Esophagus muscularis mucosa (tissue), 4 donors: ENCODE data around the gene XYLT1. TPM values are rescaled to one million over a fixed set of nuclear protein-coding genes. Genes with fewer than 3 reads are reported as not detected.

Source experiments
- DNase-seq: peaks from one replicate; pipeline ENCODE4 v3.0.0-alpha.2; 2017; ENCODE audit errors: extremely low spot score
- H3K27ac ChIP-seq, 4 donors: fragments of 200-600 bp; sonication (generic); replicated peaks in 1 of 4; 1 replicate in 3 of 4; 2 replicates in 1 of 4; pipeline ENCODE4 v1.5.1; 2016 to 2019; ENCODE audit warnings: mild to moderate bottlenecking in 1 of 4
- H3K27me3 ChIP-seq, 4 donors: fragments of 200-600 bp; sonication (generic); one replicate each; pipeline versions ENCODE4 v1.5.1 to v1.6.0; 2016 to 2019
- H3K36me3 ChIP-seq, 4 donors: fragments of 200-600 bp; sonication (generic); one replicate each; pipeline ENCODE4 v1.5.1; 2016 to 2019
- H3K4me1 ChIP-seq, 4 donors: fragments of 200-600 bp; sonication (generic); one replicate each; pipeline ENCODE4 v1.5.1; 2016 to 2019
- H3K4me3 ChIP-seq, 4 donors: fragments of 200-600 bp; sonication (generic); 1 replicate in 2 of 4; 2 replicates in 2 of 4; pipeline ENCODE4 v1.5.1; 2016 to 2019; ENCODE audit warnings: mild to moderate bottlenecking in 4 of 4, moderate library complexity in 1 of 4
- H3K9me3 ChIP-seq, 4 donors: fragments of 200-600 bp; sonication (generic); 1 replicate in 3 of 4; 2 replicates in 1 of 4; pipeline ENCODE4 v1.5.1; 2016 to 2019
- CTCF ChIP-seq, 3 experiments: fragments of 200-600 bp in 2 of 3; fragments of 450-650 bp in 1 of 3; sonication (generic) in 2 of 3; IDR thresholded peaks; one replicate each; pipeline ENCODE4 v1.5.1; 2017 to 2019; ENCODE audit warnings: antibody characterized with exemption in 3 of 3, mild to moderate bottlenecking in 2 of 3, moderate library complexity in 1 of 3
- EP300 ChIP-seq: sonication (generic); formaldehyde crosslinking; IDR thresholded peaks from one replicate; pipeline ENCODE4 v1.6.1; 2017; ENCODE audit warnings: antibody characterized with exemption
- POLR2A ChIP-seq: fragments of 450-650 bp; IDR thresholded peaks from one replicate; pipeline ENCODE4 v1.6.1; 2017; ENCODE audit warnings: antibody characterized with exemption, moderate library complexity, mild to moderate bottlenecking, low read depth
- POLR2AphosphoS5 ChIP-seq, 2 donors: sonication (generic); formaldehyde crosslinking; IDR thresholded peaks; one replicate each; pipeline ENCODE4 v1.6.1; 2017; ENCODE audit warnings: antibody characterized with exemption in 2 of 2
- WGBS: methylation state at CpG from one replicate; pipeline ENCODE4 v1.1.5; 2018; 5-methylcytosine and 5-hydroxymethylcytosine counted together
- intact Hi-C: fragments of 100-400 bp; cut with DNase I; formaldehyde crosslinking; loops from one replicate; pipeline ENCODE4 v1.15.1; 2023
- total RNA-seq, 4 donors: library from RNA; depleted of rRNA; stranded (reverse); fragments of >200 nt; gene quantifications; one replicate each; pipeline versions ENCODE4 v1.1.0 to v1.2.1, GENCODE V29; 2016

XYLT1 gene
- total RNA-seq, 4 donors from 2014 or later: 25.2 to 57.1 (median 33.5) TPM

GRCh38 chr16:17229131-17229530 is 241.6 kb downstream of the XYLT1 start:
- H3K4me1 ChIP-seq: peaks cover 13 to 32% (median 25%) of the 10 kb centered on the region in 4 donors

GRCh38 chr16:17228708-17229055 is 242.1 kb downstream of the XYLT1 start:
- Histone ChIP-seq H3K36me3 (peaks cover 0 to 3% (median 0%) of the 10 kb centered on the region in 4 donors), H3K4me3 (no peak overlapping the region), H3K4me1 (peaks cover 13 to 36% (median 29%) of the 10 kb centered on the region in 4 donors), H3K27me3 (no peaks in the 10 kb centered on the region), H3K27ac (no peak overlapping the region), H3K9me3 (no peaks in the 10 kb centered on the region)
- no peak for DNase-seq
- no peak for TF ChIP-seq EP300
- no peak for TF ChIP-seq POLR2AphosphoS5 (IDR thresholded peaks at IDR 0.05)
- TF ChIP-seq CTCF (IDR thresholded peaks at IDR 0.05): no peak
- no peak for TF ChIP-seq POLR2A
- WGBS: 100% methylated on average over 1 of the region's 1 CpG
- intact Hi-C loops: no loop called here

More at GRCh38 chr16:17229131-17229530, 241.6 kb downstream of the XYLT1 start:
- Histone ChIP-seq H3K36me3 (peaks cover 0 to 3% (median 0%) of the 10 kb centered on the region in 4 donors), H3K9me3 (no peaks in the 10 kb centered on the region), H3K27me3 (no peaks in the 10 kb centered on the region), H3K4me3 (no peak overlapping the region), H3K27ac (no peak overlapping the region)
- intact Hi-C loops: no loop called here
- no peak for TF ChIP-seq EP300
- TF ChIP-seq POLR2AphosphoS5 (IDR thresholded peaks at IDR 0.05): no peak
- TF ChIP-seq CTCF (IDR thresholded peaks at IDR 0.05): no peak
- TF ChIP-seq POLR2A: no peak
- 91% methylated on average over 6 of the region's 6 CpGs for WGBS
- no peak for DNase-seq

GRCh38 chr16:17228048-17228707 is 242.6 kb downstream of the XYLT1 start:
- Histone ChIP-seq H3K27ac (no peak overlapping the region), H3K27me3 (no peaks in the 10 kb centered on the region), H3K9me3 (peaks cover 0 to 4% (median 0%) of the 10 kb centered on the region in 4 donors), H3K4me3 (no peak overlapping the region), H3K36me3 (peaks cover 0 to 3% (median 0%) of the 10 kb centered on the region in 4 donors), H3K4me1 (peaks cover 16 to 41% (median 34%) of the 10 kb centered on the region in 4 donors)
- 95% methylated on average over 7 of the region's 7 CpGs for WGBS
- TF ChIP-seq CTCF (IDR thresholded peaks at IDR 0.05) (no peak), POLR2A (no peak), POLR2AphosphoS5 (IDR thresholded peaks at IDR 0.05) (no peak), EP300 (no peak)
- DNase-seq: no peak
- intact Hi-C loops: no loop called here

- DNase-seq: no peak
- Histone ChIP-seq H3K9me3 (peaks cover 0 to 4% (median 0%) of the 10 kb centered on the region in 4 donors), H3K27me3 (no peaks in the 10 kb centered on the region), H3K27ac (peak overlapping the region in 1 of 4 donors; percentile 73), H3K4me3 (no peak overlapping the region), H3K4me1 (peaks cover 20 to 50% (median 43%) of the 10 kb centered on the region in 4 donors), H3K36me3 (no peaks in the 10 kb centered on the region)
- no peak for TF ChIP-seq CTCF (IDR thresholded peaks at IDR 0.05)
- TF ChIP-seq EP300: no peak
- no peak for TF ChIP-seq POLR2AphosphoS5 (IDR thresholded peaks at IDR 0.05)
- TF ChIP-seq POLR2A: no peak
- WGBS: 89% methylated on average over 2 of the region's 2 CpGs
- intact Hi-C loops: no loop called here
Observed at GRCh38 chr16:17227278-17227677, 243.5 kb downstream of the XYLT1 start.

- intact Hi-C loops: no loop called here
- peaks cover 20 to 53% (median 45%) of the 10 kb centered on the region in 4 donors for H3K4me1 ChIP-seq
- peak overlapping the region; percentile 57 to 86 (median 78) for H3K27ac ChIP-seq
- DNase-seq: no peak
- TF ChIP-seq EP300 (no peak), CTCF (IDR thresholded peaks at IDR 0.05) (no peak), POLR2AphosphoS5 (IDR thresholded peaks at IDR 0.05) (no peak), POLR2A (no peak)
- 26% methylated on average over 7 of the region's 7 CpGs for WGBS
- no peaks in the 10 kb centered on the region for H3K36me3 ChIP-seq
- no peak overlapping the region for H3K4me3 ChIP-seq
- H3K27me3 ChIP-seq: no peaks in the 10 kb centered on the region
- peaks cover 0 to 4% (median 0%) of the 10 kb centered on the region in 4 donors for H3K9me3 ChIP-seq
Observed at GRCh38 chr16:17225541-17225940, 245.2 kb downstream of the XYLT1 start.
